GM21737 (cell line): ENCODE results near the gene AOAH.
"Not testable (repeated sequence)": the region's sequence is repeated elsewhere in the genome, so short reads cannot be mapped to it uniquely, and the experiment has no call there.

ENCODE experiments used
- ATAC-seq: cut with Tn5 transposase; IDR thresholded peaks from one replicate; pipeline ENCODE4 v1.9.1; 2021; ENCODE audit warnings: mild to moderate bottlenecking, moderate library complexity; ENCODE audit not compliant: unreplicated experiment

The AOAH gene

GRCh38 chr7:36703860-36704259 lies 20.4 kb downstream of the AOAH start:
- not testable (repeated sequence) for ATAC-seq

GRCh38 chr7:36692456-36692855 lies 31.8 kb downstream of the AOAH start:
- ATAC-seq = no peak

- no peak for ATAC-seq
These were observed 32.3 kb downstream of the AOAH start for GRCh38 chr7:36691983-36692382.

- ATAC-seq = no peak
These were observed 33.6 kb downstream of the AOAH start for GRCh38 chr7:36690514-36691187.

GRCh38 chr7:36690041-36690440 lies 34.3 kb downstream of the AOAH start:
- no peak for ATAC-seq

GRCh38 chr7:36686499-36686898 lies 37.8 kb downstream of the AOAH start:
- ATAC-seq = no peak

GRCh38 chr7:36684954-36685353 lies 39.3 kb downstream of the AOAH start:
- no peak for ATAC-seq

GRCh38 chr7:36683695-36684357 lies 40.5 kb downstream of the AOAH start:
- ATAC-seq = no peak

GRCh38 chr7:36683111-36683510 lies 41.2 kb downstream of the AOAH start:
- no peak for ATAC-seq

GRCh38 chr7:36682102-36682501 lies 42.2 kb downstream of the AOAH start:
- ATAC-seq = no peak

- ATAC-seq = no peak
These were observed 46.4 kb downstream of the AOAH start for GRCh38 chr7:36677769-36678437.

GRCh38 chr7:36673703-36674102 lies 50.6 kb downstream of the AOAH start:
- no peak for ATAC-seq

- no peak for ATAC-seq
These were observed 52.9 kb downstream of the AOAH start for GRCh38 chr7:36671432-36671829.

GRCh38 chr7:36670585-36671431 lies 53.5 kb downstream of the AOAH start:
- no peak for ATAC-seq

- no peak for ATAC-seq
These were observed 55.5 kb downstream of the AOAH start for GRCh38 chr7:36668750-36669149.

- ATAC-seq = no peak
These were observed 56.2 kb downstream of the AOAH start for GRCh38 chr7:36668080-36668479.

- ATAC-seq = no peak
These were observed 57.1 kb downstream of the AOAH start for GRCh38 chr7:36667007-36667745.

- ATAC-seq = no peak
These were observed 60.8 kb downstream of the AOAH start for GRCh38 chr7:36663481-36663880.

- ATAC-seq = no peak
These were observed 63.0 kb downstream of the AOAH start for GRCh38 chr7:36661135-36661840.
